Muscle of leg (tissue), 11 donors: ENCODE data around the gene CALHM5. TPM values are rescaled to one million over a fixed set of nuclear protein-coding genes. Genes with fewer than 3 reads are reported as not detected.
A peak's percentile ranks its signal among the peaks of the same experiment; 100 is the strongest.

Experiments used
- DNase-seq: peaks from one replicate; pipeline ENCODE4 v3.0.0; 2013
- H3K27ac ChIP-seq: one replicate; pipeline ENCODE4 v1.5.1; 2013; ENCODE audit warnings: mild to moderate bottlenecking, low read length, control low read depth
- H3K27me3 ChIP-seq: one replicate; pipeline ENCODE4 v1.6.1; 2013; ENCODE audit warnings: low read length; ENCODE audit not compliant: control insufficient read depth, insufficient read depth
- H3K36me3 ChIP-seq: one replicate; pipeline ENCODE4 v1.6.1; 2013; ENCODE audit warnings: low read length; ENCODE audit not compliant: control insufficient read depth, insufficient read depth
- H3K4me1 ChIP-seq: one replicate; pipeline ENCODE4 v1.6.1; 2013; ENCODE audit warnings: low read length; ENCODE audit not compliant: control insufficient read depth, insufficient read depth
- H3K4me3 ChIP-seq: one replicate; pipeline ENCODE4 v1.5.1; 2013; ENCODE audit warnings: low read length, control low read depth
- H3K9me3 ChIP-seq: replicated peaks from 2 replicates; pipeline ENCODE4 v1.6.1; 2013; ENCODE audit warnings: low read depth, low read length; ENCODE audit not compliant: control insufficient read depth
- WGBS: methylation state at CpG from one replicate; pipeline ENCODE4 v1.1.5; 2013; ENCODE audit warnings: missing lambda C conversion rate; ENCODE audit not compliant: insufficient coverage; 5-methylcytosine and 5-hydroxymethylcytosine counted together
- polyA plus RNA-seq, 8 donors: library from polyadenylated mRNA; unstranded; fragments of 120-200 nt; gene quantifications; one replicate each; pipeline versions ENCODE4 v1.2.1 to v1.2.3, GENCODE V29; 2013; ENCODE audit warnings: inconsistent platforms in 1 of 8, low replicate concordance in 1 of 8; ENCODE audit not compliant: insufficient read length in 8 of 8, insufficient read depth in 1 of 8
- total RNA-seq: library from RNA; stranded (reverse); fragments of 120-200 nt; gene quantifications from one replicate; pipeline ENCODE4 v1.2.4, GENCODE V29; 2013

The CALHM5 gene
- total and polyA plus RNA-seq, 9 donors = 1.9 to 4.1 (median 2.7) TPM

DNA sequence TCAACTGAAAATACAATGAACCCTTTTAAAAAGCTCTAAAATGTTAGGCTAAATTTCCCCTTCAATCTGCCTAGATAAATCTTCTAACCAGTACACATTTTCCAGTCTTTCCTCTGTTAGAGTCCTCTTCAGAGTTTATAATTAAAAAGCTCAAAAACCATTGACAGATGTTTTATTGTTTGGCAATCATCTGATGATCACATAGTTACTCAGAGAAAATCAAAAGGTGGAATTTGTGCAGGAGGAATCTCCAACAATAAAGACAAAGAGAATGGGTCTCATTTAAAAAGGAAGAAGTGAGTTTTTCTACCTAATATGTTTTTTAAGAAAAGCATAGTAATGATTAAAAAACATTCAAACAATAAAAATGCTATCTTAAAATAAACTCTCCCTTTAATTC is 31.0 kb downstream of the CALHM5 start:
- H3K9me3 ChIP-seq = no peaks in the 10 kb centered on the region
- H3K36me3 ChIP-seq = no peaks in the 10 kb centered on the region
- H3K4me1 ChIP-seq = no peaks in the 10 kb centered on the region
- DNase-seq = no peak
- H3K4me3 ChIP-seq = no peak overlapping the region
- no peaks in the 10 kb centered on the region for H3K27me3 ChIP-seq
- H3K27ac ChIP-seq = no peak overlapping the region

GRCh38 chr6:116543149-116543548 is 31.7 kb downstream of the CALHM5 start:
- H3K27ac ChIP-seq = no peak overlapping the region
- no peak for DNase-seq
- no peaks in the 10 kb centered on the region for H3K4me1 ChIP-seq
- no peak overlapping the region for H3K4me3 ChIP-seq
- H3K9me3 ChIP-seq = no peaks in the 10 kb centered on the region
- no peaks in the 10 kb centered on the region for H3K36me3 ChIP-seq
- H3K27me3 ChIP-seq = no peaks in the 10 kb centered on the region

DNA sequence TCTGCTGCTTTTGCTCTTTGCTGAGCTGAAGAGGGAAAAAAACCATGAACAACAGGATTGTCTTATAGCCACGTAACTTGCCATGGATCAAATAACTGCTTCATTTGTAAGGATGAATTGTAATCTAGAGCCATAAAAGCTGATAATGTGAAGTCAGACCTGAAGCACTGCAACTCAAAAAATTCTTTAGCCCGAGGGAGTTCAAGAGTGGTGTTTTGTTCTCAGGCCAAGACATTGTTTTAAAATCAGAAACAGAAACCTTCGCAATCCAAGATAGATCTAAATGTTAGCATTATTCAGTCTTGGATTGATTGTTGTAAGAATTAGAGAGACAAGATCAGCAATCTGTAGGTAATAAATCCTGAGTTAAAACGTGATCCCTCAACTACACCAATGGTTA is 34.2 kb downstream of the CALHM5 start, which contains the start of gene TRAPPC3L:
TSS of gene TRAPPC3L (minus strand) at position 34 of the 400 bp plus-strand sequence. CDS start 170 bp downstream, outside the sequence.
- DNase-seq = no peak
- H3K4me3 ChIP-seq = no peak within 1 kb of the TSS
- no peaks in the 10 kb centered on the region for H3K27me3 ChIP-seq
- no peaks in the 10 kb centered on the region for H3K4me1 ChIP-seq
- H3K9me3 ChIP-seq = no peaks in the 10 kb centered on the region
- no peak within 1 kb of the TSS for H3K27ac ChIP-seq
- WGBS = no CpG with 5 or more reads among the region's 4 CpGs
- H3K36me3 ChIP-seq = no peaks in the 10 kb centered on the region

DNA sequence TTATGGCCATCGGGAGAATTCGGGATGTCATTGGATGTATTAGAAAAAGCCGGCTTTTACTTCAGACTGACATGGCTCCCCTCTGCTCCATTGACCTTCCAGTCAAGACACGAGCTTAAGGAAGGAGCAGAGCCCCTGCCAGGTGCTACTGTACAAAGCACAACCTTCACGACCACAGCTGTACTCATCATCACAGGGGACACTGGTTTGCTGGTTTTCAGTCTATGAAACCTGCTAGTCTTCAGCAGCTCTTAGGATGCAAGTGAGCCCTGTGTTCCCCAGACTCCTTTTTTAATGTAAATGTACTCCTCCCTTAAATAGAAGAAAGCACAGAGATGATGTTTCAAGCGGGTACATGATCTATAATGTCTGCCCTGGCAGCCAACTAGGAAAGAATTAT is 35.9 kb downstream of the CALHM5 start:
- no peak overlapping the region for H3K4me3 ChIP-seq
- 76% methylated on average over 4 of the region's 6 CpGs for WGBS
- H3K27me3 ChIP-seq = no peaks in the 10 kb centered on the region
- H3K36me3 ChIP-seq = no peaks in the 10 kb centered on the region
- H3K4me1 ChIP-seq = no peaks in the 10 kb centered on the region
- H3K27ac ChIP-seq = no peak overlapping the region
- no peak for DNase-seq
- no peaks in the 10 kb centered on the region for H3K9me3 ChIP-seq

DNA sequence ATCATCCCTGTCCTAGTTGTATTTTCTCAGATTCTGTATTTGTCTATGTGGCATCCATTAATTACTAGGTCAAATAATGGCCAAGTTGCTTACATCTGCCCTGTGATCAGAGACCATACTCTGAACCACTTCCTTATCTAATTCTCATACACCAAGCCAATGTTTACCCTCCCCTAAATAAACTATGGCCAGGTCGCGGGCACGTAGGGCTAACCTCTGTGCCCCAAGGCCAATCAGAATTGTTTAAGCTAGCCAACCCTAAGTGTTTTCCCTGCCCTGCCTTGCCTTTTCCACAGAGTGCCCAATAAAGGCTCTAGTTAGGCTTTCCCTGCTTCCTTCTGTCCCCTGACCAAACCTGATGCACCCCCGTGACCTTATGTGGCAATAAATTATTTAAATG is 39.4 kb downstream of the CALHM5 start:
- H3K27me3 ChIP-seq = peaks cover 3% of the 10 kb centered on the region
- H3K9me3 ChIP-seq = no peaks in the 10 kb centered on the region
- DNase-seq = no peak
- H3K4me1 ChIP-seq = no peaks in the 10 kb centered on the region
- WGBS = 43% methylated on average over 4 of the region's 4 CpGs
- no peaks in the 10 kb centered on the region for H3K36me3 ChIP-seq
- H3K4me3 ChIP-seq = no peak overlapping the region
- no peak overlapping the region for H3K27ac ChIP-seq

DNA sequence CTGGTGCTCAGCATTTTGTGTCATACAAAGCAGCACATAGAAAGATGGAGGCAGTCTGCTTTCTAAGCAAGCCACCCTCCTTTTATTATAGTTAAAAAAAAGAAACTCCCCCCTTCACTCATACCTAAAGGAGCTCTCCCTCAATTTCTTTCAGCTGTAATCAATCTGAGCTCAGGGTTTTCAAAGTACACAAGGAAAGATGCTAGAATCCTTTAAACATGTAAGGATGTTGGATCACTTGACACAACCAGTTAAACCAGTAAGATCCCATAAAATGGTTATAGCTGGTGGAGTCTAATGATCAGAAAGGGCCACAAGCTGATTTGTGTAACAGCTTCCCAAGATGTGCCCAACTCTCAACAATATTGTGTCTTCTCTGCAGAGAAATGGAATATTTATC is 42.0 kb downstream of the CALHM5 start, which contains the start of gene CALHM4:
TSS of gene CALHM4 (plus strand) at position 301 of the 400 bp plus-strand sequence. CDS start at position 344, 43 bp downstream.
- Histone ChIP-seq H3K9me3 (no peaks in the 10 kb centered on the region), H3K4me3 (no peak within 1 kb of the TSS), H3K4me1 (no peaks in the 10 kb centered on the region), H3K36me3 (no peaks in the 10 kb centered on the region), H3K27me3 (peaks cover 3% of the 10 kb centered on the region), H3K27ac (no peak within 1 kb of the TSS)
- no peak for DNase-seq

DNA sequence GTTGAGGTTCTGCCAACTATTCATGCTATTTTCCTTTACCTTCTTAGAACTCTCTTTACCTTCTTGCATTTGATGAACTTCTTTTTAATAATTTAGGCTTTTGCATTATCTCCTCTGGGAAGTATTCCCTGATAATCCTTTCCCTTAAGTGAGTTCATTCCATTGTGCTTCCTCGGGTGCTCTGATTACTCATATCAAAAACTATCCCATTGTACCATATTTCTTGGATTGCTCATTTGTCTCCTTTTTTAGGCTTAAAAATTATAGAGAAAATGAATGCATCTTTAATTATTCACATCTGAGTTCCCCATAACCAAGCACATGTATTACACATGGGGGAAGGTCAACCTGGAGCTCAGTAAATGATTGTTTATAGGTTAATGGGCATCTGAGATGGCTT is 44.6 kb downstream of the CALHM5 start:
- Histone ChIP-seq H3K36me3 (no peaks in the 10 kb centered on the region), H3K4me3 (no peak overlapping the region), H3K9me3 (no peaks in the 10 kb centered on the region), H3K27ac (no peak overlapping the region), H3K27me3 (peaks cover 3% of the 10 kb centered on the region), H3K4me1 (no peaks in the 10 kb centered on the region)
- DNase-seq = no peak
- WGBS = no CpG with 5 or more reads among the region's 1 CpG

DNA sequence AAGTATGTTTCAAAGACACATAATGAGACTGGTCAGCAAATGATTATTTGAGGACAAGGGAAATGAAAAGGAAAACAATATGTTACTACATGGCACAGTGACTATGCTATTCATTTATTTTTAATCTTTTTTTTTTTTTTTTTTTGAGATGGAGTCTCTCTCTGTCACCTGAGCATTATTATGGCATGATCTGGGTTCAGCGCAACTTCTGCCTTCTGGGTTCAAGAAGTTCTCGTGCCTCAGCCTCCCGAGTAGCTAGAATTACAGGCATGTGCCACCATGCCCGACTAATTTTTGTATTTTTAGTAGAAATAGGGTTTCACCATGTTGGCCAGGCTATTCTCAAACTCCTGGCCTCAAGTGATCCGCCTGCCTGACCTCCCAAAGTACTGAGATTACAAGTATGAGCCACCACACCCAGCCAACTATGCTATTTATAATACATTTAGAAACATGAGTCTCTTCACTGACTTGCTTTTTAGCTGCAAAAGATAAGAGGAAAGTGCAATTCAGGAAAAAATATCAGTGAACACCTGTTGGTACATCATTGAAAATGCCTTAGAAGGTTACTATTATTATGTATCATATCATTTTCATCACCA is 45.5 kb downstream of the CALHM5 start:
- Histone ChIP-seq H3K27me3 (peaks cover 3% of the 10 kb centered on the region), H3K9me3 (no peaks in the 10 kb centered on the region), H3K4me1 (no peaks in the 10 kb centered on the region), H3K4me3 (no peak overlapping the region), H3K36me3 (no peaks in the 10 kb centered on the region), H3K27ac (no peak overlapping the region)
- DNase-seq = no peak
- no CpG with 5 or more reads among the region's 5 CpGs for WGBS

GRCh38 chr6:116557893-116558292 is 46.5 kb downstream of the CALHM5 start:
- peak; percentile 67 for DNase-seq
- Histone ChIP-seq H3K36me3 (no peaks in the 10 kb centered on the region), H3K4me3 (no peak overlapping the region), H3K27ac (no peak overlapping the region), H3K27me3 (peaks cover 3% of the 10 kb centered on the region), H3K4me1 (no peaks in the 10 kb centered on the region), H3K9me3 (no peaks in the 10 kb centered on the region)
- 16% methylated on average over 5 of the region's 5 CpGs for WGBS

DNA sequence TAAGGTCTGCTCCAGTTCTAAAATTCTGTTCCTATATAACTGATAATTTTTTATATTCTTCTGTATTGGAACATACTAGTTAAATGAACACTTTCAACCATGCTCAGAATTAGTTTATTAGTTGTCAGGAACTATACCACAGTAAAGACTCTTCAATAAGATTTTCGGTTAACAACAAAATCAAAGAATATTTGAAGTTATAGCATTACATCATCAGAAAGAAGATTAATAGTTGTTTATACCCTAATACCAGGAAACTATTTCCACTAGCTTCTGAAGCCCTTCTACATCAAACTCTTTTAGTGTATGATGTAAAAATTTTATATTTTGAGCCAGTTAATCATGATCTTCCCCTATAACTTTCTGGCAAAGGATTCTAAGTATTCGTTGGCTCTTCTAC is 48.7 kb downstream of the CALHM5 start:
- H3K4me1 ChIP-seq = no peaks in the 10 kb centered on the region
- H3K27ac ChIP-seq = no peak overlapping the region
- H3K4me3 ChIP-seq = no peak overlapping the region
- no peaks in the 10 kb centered on the region for H3K9me3 ChIP-seq
- no peak for DNase-seq
- H3K27me3 ChIP-seq = no peaks in the 10 kb centered on the region
- H3K36me3 ChIP-seq = no peaks in the 10 kb centered on the region
- no CpG with 5 or more reads among the region's 2 CpGs for WGBS
